ENCODE results near the gene MKLN1. TPM values are rescaled to one million over a fixed set of nuclear protein-coding genes. Genes with fewer than 3 reads are reported as not detected.

Gene MKLN1
- total and polyA plus RNA-seq, 2 of the 13 experiments (the other 11 are each of a cell fraction or from before 2014, with no cell fraction given), result 33.6 to 43.5 TPM

Other genes with a start within 250 kb of the MKLN1 start
- 0.22 and 0.24 TPM in 2 replicates for gene PODXL, start 228.8 kb downstream of the MKLN1 start, total RNA-seq (2016; rRNA removed; fragmentation: Illumina TruSeq; extraction: Trizol)
- 0.33 and 0.54 TPM in 2 replicates for gene PODXL, start 228.8 kb downstream of the MKLN1 start, polyA plus RNA-seq (2011; rRNA removed)

All from HepG2 (cell line).